Cerebellar cortex (tissue), 1 donor: ENCODE results near the gene MGAT2.
A peak's percentile ranks its signal among the peaks of the same experiment; 100 is the strongest.
"Not testable (repeated sequence)": the region's sequence is repeated elsewhere in the genome, so short reads cannot be mapped to it uniquely, and the experiment has no call there.

Experiments used
- DNase-seq: peaks from one replicate; pipeline ENCODE4 v3.0.0-alpha.2; 2015; ENCODE audit warnings: low spot score

MGAT2 gene

GRCh38 chr14:49612671-49613070, 7.9 kb upstream of the MGAT2 start:
- no peak for DNase-seq

DNA sequence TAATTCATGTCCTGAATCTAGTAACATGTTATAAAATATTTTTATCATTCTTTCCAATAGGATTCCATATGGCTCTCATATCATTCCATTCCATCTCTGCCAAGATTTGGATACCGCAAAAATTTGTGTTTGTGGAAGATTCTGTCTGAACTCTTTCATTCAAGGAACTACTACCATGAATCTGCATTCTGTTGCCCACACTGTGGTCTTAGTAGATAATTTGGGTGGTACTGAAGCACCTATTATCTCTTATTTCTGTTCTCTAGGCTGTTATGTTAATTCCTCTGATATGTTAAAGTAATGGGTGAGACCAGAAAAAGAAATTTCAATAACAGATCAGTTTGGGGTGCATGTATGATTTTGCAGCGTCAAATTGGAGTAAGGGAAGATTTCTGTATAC, 6.4 kb upstream of the MGAT2 start:
- DNase-seq, result no peak

DNA sequence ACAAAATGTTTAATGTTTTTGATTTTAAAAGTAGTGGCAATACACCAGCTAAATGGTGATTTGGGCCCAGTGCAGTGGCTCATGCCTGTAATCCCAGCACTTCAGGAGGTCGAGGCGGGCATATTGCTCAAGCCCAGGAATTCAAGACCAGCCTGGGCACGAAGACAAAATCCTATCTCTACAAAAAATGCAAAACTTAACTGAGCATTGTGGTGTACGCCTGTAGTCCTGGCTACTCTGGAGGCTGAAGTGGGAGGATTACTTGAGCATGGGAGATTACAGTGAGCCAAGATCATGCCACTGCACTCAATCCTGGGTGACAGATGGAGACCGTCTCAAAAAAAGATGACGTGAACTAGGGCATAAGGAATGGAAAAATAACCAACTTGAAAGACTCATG, 4.8 kb upstream of the MGAT2 start:
- no peak for DNase-seq

- no peak for DNase-seq
These were observed 2.6 kb upstream of the MGAT2 start for GRCh38 chr14:49617852-49618519.

GRCh38 chr14:49619273-49619672, 1.3 kb upstream of the MGAT2 start:
- DNase-seq, result not testable (repeated sequence)

GRCh38 chr14:49619730-49620129, 869 bp upstream of the MGAT2 start:
- DNase-seq, result no peak

DNA sequence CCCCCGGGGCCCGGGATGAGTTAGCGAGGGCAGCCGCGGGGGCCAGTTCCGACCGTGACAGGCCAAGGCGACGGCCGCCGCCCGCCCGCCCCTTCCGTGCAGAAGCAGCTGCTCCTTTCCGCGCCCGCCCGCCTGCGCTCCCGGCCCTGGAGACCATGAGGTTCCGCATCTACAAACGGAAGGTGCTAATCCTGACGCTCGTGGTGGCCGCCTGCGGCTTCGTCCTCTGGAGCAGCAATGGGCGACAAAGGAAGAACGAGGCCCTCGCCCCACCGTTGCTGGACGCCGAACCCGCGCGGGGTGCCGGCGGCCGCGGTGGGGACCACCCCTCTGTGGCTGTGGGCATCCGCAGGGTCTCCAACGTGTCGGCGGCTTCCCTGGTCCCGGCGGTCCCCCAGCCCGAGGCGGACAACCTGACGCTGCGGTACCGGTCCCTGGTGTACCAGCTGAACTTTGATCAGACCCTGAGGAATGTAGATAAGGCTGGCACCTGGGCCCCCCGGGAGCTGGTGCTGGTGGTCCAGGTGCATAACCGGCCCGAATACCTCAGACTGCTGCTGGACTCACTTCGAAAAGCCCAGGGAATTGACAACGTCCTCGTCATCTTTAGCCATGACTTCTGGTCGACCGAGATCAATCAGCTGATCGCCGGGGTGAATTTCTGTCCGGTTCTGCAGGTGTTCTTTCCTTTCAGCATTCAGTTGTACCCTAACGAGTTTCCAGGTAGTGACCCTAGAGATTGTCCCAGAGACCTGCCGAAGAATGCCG, 699 bp downstream of the MGAT2 start:
- peak; percentile 58 for DNase-seq

- no peak for DNase-seq
These were observed 1.5 kb downstream of the MGAT2 start for GRCh38 chr14:49622022-49622607.

DNA sequence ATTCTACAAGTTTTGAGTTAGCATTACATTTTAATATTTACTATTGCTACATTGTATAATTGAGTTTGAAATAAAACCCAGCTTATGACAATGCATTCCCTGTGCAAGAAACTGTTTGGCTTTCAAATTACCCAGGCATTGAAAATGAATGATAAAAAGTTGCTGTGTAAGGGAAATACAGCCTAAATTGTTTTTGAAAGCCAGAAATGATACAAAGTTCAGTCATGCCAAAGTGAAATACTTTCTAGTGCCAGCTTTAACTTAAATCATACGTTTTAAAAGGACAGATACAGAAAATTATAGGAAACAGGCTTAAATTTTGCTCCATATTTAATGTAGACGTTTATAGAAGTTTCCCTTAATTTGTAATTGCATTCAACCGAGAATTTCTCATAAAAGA, 2.8 kb downstream of the MGAT2 start:
- DNase-seq, result no peak

DNA sequence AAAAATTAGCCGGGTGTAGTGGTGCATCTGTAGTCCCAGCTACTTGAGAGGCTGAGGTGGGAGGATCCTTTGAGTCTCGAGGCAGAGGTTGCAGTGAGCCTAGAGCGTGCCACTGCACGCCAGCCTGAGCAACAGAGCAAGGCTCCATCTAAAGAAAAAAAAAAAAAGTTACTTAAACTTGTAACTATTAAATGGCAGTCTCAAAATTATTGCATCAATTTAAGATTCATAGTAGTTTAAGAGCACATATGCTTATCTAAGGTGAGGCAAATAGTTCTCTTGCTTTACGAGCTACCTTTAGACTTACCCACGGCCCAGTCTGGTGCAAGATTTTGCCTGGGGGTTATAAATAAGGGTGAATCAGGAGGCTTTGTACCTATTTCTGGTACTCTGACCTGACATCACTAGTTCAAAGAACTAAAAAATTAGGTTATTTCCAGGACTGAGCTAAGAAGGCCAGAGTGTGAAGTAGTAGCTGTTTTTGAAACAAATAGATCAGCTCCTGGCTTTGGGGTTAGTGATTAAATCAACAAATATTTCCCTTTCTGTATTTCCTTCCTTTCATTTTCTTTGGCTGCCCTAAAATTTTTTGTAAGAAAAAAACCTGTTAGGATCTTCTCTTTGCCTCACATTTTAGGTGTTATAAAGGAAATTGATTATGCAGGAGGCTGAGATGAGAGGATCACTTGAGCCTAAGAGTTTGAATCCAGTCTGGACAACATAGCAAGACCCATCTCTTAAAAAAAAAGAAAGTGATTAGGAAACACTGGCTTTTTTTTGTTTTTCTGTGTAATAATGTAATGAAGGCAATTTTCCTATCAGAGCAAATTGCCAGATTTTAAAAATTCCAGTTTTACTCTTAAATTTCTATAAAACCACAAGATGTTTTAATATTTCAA, 3.6 kb downstream of the MGAT2 start:
- DNase-seq, result no peak

GRCh38 chr14:49633640-49634546, 13.3 kb downstream of the MGAT2 start:
- peak; percentile 92 for DNase-seq

GRCh38 chr14:49634547-49635334, 14.1 kb downstream of the MGAT2 start, which contains the start of gene DNAAF2:
Gene DNAAF2 (minus strand): TSS chr14:49635244. CDS start chr14:49635149, 95 bp downstream.
- DNase-seq, result peak; percentile 54

- no peak for DNase-seq
These were observed 16.3 kb downstream of the MGAT2 start for GRCh38 chr14:49636866-49637265.

DNA sequence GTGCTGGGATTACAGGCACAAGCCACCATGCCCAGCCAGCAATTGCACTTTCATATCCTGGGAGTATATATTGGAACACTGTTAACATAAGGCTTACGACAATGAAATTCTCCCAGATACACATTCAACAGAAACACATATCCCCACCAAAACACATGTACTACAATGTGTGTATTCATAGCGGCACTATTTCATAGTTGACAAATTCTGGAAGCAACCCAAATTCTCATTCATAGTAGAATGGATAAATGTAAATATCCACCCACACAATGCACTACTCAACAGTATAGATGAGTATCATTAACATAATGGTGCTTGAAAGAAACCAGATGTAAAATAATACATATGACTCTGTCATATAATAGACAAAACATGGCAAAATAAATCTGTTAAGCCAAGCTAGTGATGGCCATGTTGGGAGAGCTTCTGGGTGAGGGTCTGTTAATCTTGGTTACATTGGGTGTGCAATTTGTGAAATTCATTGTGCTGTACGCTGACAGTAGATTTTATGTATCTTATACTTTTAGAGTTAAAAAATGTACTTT, 17.0 kb downstream of the MGAT2 start:
- DNase-seq, result no peak

- DNase-seq, result no peak
These were observed 20.2 kb downstream of the MGAT2 start for GRCh38 chr14:49640540-49641417.

GRCh38 chr14:49641697-49642129, 21.1 kb downstream of the MGAT2 start:
- peak; percentile 59 for DNase-seq

DNA sequence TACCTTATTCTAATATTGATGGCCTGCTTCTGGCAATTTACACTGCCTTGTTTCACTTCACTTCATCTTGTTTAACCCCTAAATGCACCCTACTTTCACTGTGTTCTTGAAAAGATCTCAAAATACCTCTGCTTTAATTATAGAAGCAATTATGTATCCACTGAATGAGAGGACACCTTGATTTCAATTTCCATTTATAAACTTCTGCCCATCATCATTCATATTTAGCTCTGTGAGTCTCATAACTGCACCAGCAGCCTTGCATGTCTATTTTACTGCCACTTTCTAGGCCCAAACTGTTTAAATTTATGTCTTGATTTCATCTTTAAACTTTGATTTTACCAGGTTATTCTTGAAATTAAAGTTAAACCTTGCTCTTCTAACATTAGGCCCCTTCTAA, 21.6 kb downstream of the MGAT2 start:
- DNase-seq, result no peak

DNA sequence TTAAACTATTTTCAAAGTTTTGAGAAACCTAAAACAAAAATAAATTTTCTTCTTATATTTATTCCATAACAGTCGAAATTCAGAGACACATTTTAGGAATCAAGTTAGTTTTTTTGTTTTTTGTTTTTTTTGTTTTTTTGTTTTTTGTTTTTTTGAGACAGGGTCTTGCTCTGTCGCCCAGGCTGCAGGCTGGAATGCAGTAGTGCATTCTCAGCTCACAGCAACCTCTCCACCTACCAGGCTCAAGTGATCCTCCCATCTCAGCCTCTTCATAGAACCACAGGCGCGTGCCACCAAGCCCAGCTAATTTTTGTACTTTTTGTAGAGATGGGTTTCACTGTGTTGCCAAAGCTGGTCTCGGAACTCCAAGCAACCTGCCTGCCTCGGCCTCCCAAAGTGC, 32.9 kb downstream of the MGAT2 start:
- DNase-seq, result no peak

DNA sequence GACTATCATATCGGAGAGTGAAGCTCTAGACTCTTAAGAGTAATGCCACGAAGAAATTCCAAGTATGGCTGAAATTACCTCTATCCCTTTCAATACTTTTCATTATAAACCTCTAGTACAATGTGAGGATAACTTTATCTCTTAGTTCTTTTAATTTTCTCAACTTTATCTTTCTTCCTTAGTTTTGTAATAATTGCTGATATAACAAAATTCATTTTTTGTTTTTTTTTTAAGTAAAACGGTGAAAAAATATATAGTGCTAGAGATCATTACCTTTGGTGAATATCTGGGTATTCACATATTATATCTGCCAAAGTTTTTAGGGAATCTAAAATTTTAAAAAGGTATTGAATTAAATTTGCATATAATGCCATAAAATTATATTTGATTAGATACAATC, 33.9 kb downstream of the MGAT2 start:
- DNase-seq, result no peak
